ENCODE measurements around the gene TMOD1.

GRCh38 chr9:97480749-97481148 lies 20.7 kb upstream of the TMOD1 start:
- TF ChIP-seq CTCF (IDR thresholded peaks at IDR 0.05) = no peak
- no peak for TF ChIP-seq POLR2A (IDR thresholded peaks at IDR 0.05)

All from breast epithelium (tissue), 3 donors.